Esophagus squamous epithelium (tissue), 4 donors: ENCODE measurements around the gene RAB3GAP1.

Experiments
- POLR2A ChIP-seq, 4 donors: fragments of 450-650 bp; IDR thresholded peaks; one replicate each; pipeline ENCODE4 v1.6.1; 2017; ENCODE audit warnings: antibody characterized with exemption in 4 of 4, mild to moderate bottlenecking in 4 of 4, moderate library complexity in 3 of 4
- TF ChIP-seq, protein P1 (sequence below), 6 experiments: fragments of 450-650 bp in 4 of 6; fragments of 200-600 bp in 2 of 6; sonication (generic) in 2 of 6; IDR thresholded peaks; one replicate each; pipeline ENCODE4 v1.5.1; 2016 to 2019; ENCODE audit warnings: antibody characterized with exemption in 6 of 6, mild to moderate bottlenecking in 4 of 6, moderate library complexity in 4 of 6

DNA sequence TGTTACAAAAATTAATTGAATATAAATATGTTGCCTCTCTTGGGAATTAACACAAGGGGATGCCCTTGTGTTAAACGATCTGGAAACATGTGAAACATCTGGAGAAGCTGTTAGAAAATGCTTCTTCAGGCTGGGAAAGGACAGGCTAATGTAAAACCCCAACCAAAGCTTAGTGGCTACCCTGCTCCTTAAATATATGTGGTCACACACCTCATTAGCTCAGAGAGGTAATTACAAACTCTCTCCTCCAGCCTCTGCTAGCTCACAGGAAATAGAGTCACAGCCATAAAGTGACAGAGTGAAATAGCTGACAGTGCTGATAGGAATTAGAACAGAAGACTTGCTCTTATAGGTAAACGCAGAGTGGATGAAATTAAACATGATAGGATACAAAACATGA, 155.9 kb downstream of the RAB3GAP1 start:
- TF ChIP-seq, protein P1, sequence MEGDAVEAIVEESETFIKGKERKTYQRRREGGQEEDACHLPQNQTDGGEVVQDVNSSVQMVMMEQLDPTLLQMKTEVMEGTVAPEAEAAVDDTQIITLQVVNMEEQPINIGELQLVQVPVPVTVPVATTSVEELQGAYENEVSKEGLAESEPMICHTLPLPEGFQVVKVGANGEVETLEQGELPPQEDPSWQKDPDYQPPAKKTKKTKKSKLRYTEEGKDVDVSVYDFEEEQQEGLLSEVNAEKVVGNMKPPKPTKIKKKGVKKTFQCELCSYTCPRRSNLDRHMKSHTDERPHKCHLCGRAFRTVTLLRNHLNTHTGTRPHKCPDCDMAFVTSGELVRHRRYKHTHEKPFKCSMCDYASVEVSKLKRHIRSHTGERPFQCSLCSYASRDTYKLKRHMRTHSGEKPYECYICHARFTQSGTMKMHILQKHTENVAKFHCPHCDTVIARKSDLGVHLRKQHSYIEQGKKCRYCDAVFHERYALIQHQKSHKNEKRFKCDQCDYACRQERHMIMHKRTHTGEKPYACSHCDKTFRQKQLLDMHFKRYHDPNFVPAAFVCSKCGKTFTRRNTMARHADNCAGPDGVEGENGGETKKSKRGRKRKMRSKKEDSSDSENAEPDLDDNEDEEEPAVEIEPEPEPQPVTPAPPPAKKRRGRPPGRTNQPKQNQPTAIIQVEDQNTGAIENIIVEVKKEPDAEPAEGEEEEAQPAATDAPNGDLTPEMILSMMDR (IDR thresholded peaks at IDR 0.05): no peak
- TF ChIP-seq POLR2A (IDR thresholded peaks at IDR 0.05): no peak
